Activated naive CD8-positive, alpha-beta T cell (primary cell): ENCODE measurements around the gene CLDND1.

Experiments used
- H3K27ac Mint-ChIP-seq: one replicate; pipeline ENCODE4 v1.8.0; 2021; ENCODE audit warnings: mixed read lengths
- H3K27me3 Mint-ChIP-seq: one replicate; pipeline ENCODE4 v1.8.0; 2021; ENCODE audit warnings: mixed read lengths
- H3K36me3 Mint-ChIP-seq: one replicate; pipeline ENCODE4 v1.8.0; 2021; ENCODE audit warnings: mixed read lengths
- H3K4me1 Mint-ChIP-seq: one replicate; pipeline ENCODE4 v1.8.0; 2021; ENCODE audit warnings: low read depth, mixed read lengths
- H3K4me3 Mint-ChIP-seq: one replicate; pipeline ENCODE4 v1.8.0; 2021; ENCODE audit warnings: mild to moderate bottlenecking, mixed read lengths
- H3K9me3 Mint-ChIP-seq: one replicate; pipeline ENCODE4 v1.8.0; 2021; ENCODE audit warnings: low read depth, mixed read lengths

CLDND1 gene

GRCh38 chr3:98513736-98514135, 9.0 kb downstream of the CLDND1 start:
- Mint-ChIP-seq H3K27ac (peak overlapping the region; percentile 16), H3K4me3 (no peak overlapping the region), H3K4me1 (peaks cover 42% of the 10 kb centered on the region), H3K36me3 (peaks cover 36% of the 10 kb centered on the region), H3K27me3 (no peaks in the 10 kb centered on the region), H3K9me3 (no peaks in the 10 kb centered on the region)

DNA sequence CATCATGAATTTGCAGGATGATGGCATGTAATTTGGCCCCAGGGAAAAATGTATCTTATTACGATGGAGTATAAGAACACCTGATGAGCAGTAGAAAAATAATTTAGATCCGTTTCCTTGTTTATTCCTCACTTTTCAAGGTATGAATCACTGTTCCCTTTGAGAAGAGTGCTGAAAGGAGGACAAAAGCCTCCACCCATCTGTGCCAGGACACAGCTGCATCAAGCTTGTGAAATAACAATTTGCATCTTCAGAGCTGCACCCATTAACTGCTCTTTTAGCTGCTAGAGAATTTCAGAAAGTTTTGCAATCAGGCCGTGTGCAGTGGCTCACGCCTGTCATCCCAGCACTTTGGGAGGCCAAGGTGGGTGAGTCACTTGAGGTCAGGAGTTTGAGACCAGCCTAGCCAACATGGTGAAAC, 9.6 kb downstream of the CLDND1 start:
- Mint-ChIP-seq H3K27ac (no peak overlapping the region), H3K27me3 (no peaks in the 10 kb centered on the region), H3K36me3 (peaks cover 42% of the 10 kb centered on the region), H3K9me3 (no peaks in the 10 kb centered on the region), H3K4me1 (peaks cover 40% of the 10 kb centered on the region), H3K4me3 (no peak overlapping the region)

GRCh38 chr3:98512576-98512975, 10.1 kb downstream of the CLDND1 start:
- Mint-ChIP-seq H3K4me1 (peaks cover 37% of the 10 kb centered on the region), H3K27ac (no peak overlapping the region), H3K4me3 (no peak overlapping the region), H3K36me3 (peaks cover 45% of the 10 kb centered on the region), H3K27me3 (no peaks in the 10 kb centered on the region), H3K9me3 (no peaks in the 10 kb centered on the region)

GRCh38 chr3:98508582-98508981, 14.1 kb downstream of the CLDND1 start:
- no peak overlapping the region for H3K4me3 Mint-ChIP-seq
- peaks cover 13% of the 10 kb centered on the region for H3K4me1 Mint-ChIP-seq
- H3K27ac Mint-ChIP-seq = peak overlapping the region; percentile 2
- peaks cover 46% of the 10 kb centered on the region for H3K36me3 Mint-ChIP-seq
- no peaks in the 10 kb centered on the region for H3K9me3 Mint-ChIP-seq
- no peaks in the 10 kb centered on the region for H3K27me3 Mint-ChIP-seq

DNA sequence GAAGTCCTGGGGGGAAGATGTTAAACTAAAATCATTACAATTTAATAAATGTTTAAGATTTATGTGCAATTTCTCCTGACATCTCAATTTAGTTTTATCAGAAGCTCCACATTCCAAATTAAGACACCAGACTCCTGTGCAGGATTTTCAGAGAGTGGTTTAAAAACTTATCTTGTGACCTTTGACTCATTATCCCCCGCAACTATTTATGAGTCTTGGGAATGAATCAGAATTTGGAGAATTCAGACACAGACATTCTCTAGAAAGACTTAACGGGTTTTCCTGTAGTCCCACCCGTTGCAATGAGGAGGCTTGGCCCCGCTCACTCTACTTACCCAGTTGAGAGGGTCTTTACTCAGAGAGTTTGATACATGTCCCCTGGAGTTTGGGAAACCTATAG, 18.2 kb downstream of the CLDND1 start:
- no peak overlapping the region for H3K4me3 Mint-ChIP-seq
- H3K4me1 Mint-ChIP-seq = peaks cover 17% of the 10 kb centered on the region
- H3K27me3 Mint-ChIP-seq = no peaks in the 10 kb centered on the region
- no peak overlapping the region for H3K27ac Mint-ChIP-seq
- H3K9me3 Mint-ChIP-seq = no peaks in the 10 kb centered on the region
- H3K36me3 Mint-ChIP-seq = peaks cover 38% of the 10 kb centered on the region

DNA sequence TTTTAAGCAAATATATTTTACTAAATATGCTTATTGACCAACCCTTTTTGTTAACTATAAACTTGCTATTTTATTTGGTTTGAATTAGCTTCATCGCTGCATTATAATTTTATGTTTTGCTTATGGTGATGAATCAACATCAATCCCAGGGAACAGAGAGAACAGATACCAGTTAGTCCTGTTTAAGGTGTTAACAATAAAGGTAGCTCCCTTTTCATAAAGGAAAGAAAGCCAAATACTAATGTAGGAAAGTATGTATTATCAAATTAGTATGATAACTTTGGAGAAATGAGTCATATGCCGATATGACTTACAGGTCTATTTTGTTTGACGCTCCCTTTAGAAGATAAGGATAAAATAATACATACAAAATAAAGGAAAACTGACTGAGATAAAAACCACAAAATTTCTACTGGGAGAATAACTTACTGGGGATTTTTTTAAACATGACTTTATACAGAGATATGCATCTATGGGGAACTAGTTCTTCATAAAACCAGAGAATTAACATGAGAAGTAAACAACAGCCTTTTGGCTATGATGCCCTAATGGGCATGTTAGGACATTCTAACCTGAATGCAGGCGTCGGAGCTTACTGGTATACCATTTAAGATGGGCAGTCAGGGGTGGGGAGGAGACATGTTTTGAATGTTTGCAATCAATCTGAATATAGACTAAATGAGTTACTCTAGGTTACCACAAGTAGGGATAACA, 20.7 kb downstream of the CLDND1 start:
- Mint-ChIP-seq H3K27me3 (no peaks in the 10 kb centered on the region), H3K9me3 (no peaks in the 10 kb centered on the region), H3K4me3 (no peak overlapping the region), H3K4me1 (peaks cover 10% of the 10 kb centered on the region), H3K36me3 (peaks cover 23% of the 10 kb centered on the region), H3K27ac (no peak overlapping the region)

DNA sequence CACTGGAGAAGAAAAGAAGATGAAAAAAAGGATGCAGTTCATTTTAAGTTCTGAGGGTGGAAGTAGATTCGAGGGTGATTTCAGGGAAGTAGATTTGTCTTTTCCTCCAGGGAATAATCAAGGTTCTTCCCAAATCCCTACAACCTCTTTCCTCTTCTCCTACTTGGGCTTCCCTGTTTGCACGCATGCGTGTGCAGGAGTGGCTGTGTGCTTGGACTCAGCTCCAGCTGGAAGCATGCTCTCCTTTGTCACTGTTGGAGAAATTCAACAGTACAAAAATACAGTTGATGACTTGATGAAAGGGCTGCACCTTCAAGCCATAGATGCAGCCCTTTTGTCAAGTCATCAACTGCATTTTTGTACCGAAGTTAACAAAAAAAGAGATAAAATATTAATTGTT, 21.4 kb downstream of the CLDND1 start:
- Mint-ChIP-seq H3K27ac (no peak overlapping the region), H3K4me3 (no peak overlapping the region), H3K27me3 (no peaks in the 10 kb centered on the region), H3K9me3 (no peaks in the 10 kb centered on the region), H3K4me1 (peaks cover 10% of the 10 kb centered on the region), H3K36me3 (peaks cover 17% of the 10 kb centered on the region)

- H3K4me1 Mint-ChIP-seq = peaks cover 10% of the 10 kb centered on the region
- no peak overlapping the region for H3K27ac Mint-ChIP-seq
- no peak overlapping the region for H3K4me3 Mint-ChIP-seq
- no peaks in the 10 kb centered on the region for H3K9me3 Mint-ChIP-seq
- no peaks in the 10 kb centered on the region for H3K27me3 Mint-ChIP-seq
- peaks cover 13% of the 10 kb centered on the region for H3K36me3 Mint-ChIP-seq
Observed at GRCh38 chr3:98500019-98500418, 22.7 kb downstream of the CLDND1 start.

- no peak within 1 kb of the TSS for H3K27ac Mint-ChIP-seq
- no peak within 1 kb of the TSS for H3K4me3 Mint-ChIP-seq
- H3K4me1 Mint-ChIP-seq = peaks cover 4% of the 10 kb centered on the region
- H3K9me3 Mint-ChIP-seq = no peaks in the 10 kb centered on the region
- H3K36me3 Mint-ChIP-seq = peaks cover 4% of the 10 kb centered on the region
- H3K27me3 Mint-ChIP-seq = no peaks in the 10 kb centered on the region
Observed at GRCh38 chr3:98497381-98497780, 25.3 kb downstream of the CLDND1 start, which contains the start of gene OR5K2. TSS of gene OR5K2 (plus strand) at chr3:98497681. CDS start at chr3:98497681, 0 bp downstream.

- no peak overlapping the region for H3K27ac Mint-ChIP-seq
- H3K4me3 Mint-ChIP-seq = no peak overlapping the region
- H3K9me3 Mint-ChIP-seq = peaks cover 42% of the 10 kb centered on the region
- H3K36me3 Mint-ChIP-seq = peaks cover 10% of the 10 kb centered on the region
- H3K4me1 Mint-ChIP-seq = no peaks in the 10 kb centered on the region
- no peaks in the 10 kb centered on the region for H3K27me3 Mint-ChIP-seq
Observed at GRCh38 chr3:98483626-98484025, 39.1 kb downstream of the CLDND1 start.

DNA sequence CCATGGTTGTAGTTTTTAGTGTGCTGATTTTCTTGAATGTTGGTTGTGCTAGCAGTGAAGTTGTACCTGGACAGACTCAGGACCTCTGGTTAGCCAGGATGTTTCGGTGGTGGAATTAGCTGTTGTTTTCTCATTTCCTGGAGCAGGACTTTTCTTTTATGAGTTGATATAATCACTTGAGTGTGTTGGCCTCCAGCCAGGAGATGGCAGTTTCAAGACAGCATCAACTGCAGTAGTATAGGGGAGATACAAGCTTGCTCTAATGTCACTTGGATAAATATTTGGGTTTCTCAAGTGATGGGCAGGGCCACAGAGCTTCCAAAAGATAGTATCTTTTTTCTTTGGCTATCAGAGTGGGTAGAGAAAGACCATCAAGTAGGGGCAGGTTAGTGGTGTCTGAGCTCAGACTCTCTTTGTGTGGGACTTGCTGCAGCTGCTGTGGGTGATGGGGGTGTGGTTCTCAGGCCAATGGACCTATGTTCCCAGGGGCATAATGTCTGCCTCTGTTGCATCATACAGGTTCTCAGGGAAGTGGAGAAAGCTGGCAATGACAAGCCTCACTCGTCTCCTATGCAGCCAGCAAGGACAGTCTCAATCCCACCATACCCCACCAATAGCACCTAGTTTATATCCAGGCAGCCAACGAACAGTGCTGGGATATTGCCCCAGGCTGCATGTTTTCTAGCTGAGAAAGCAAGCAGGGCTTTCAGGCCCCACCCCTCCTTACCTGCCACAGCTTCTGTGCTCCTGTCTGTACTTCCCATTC, 39.8 kb downstream of the CLDND1 start:
- Mint-ChIP-seq H3K36me3 (peaks cover 10% of the 10 kb centered on the region), H3K27me3 (no peaks in the 10 kb centered on the region), H3K27ac (no peak overlapping the region), H3K4me1 (no peaks in the 10 kb centered on the region), H3K4me3 (no peak overlapping the region), H3K9me3 (peaks cover 35% of the 10 kb centered on the region)
